Suprapubic skin (tissue), 4 donors: Measurements from ENCODE around the gene GDPD3. TPM values are rescaled to one million over a fixed set of nuclear protein-coding genes. Genes with fewer than 3 reads are reported as not detected.

Experiments used
- DNase-seq, 2 donors: peaks; one replicate each; pipeline ENCODE4 v3.0.0-alpha.2; 2019; ENCODE audit warnings: low spot score in 2 of 2
- H3K27ac ChIP-seq: fragments of 200-600 bp; sonication (generic); one replicate; pipeline ENCODE4 v1.5.1; 2019
- H3K27me3 ChIP-seq: fragments of 200-600 bp; sonication (generic); one replicate; pipeline ENCODE4 v1.5.1; 2019
- H3K36me3 ChIP-seq: fragments of 200-600 bp; sonication (generic); one replicate; pipeline ENCODE4 v1.5.1; 2019
- H3K4me1 ChIP-seq: fragments of 200-600 bp; sonication (generic); one replicate; pipeline ENCODE4 v1.5.1; 2019
- H3K4me3 ChIP-seq: fragments of 200-600 bp; sonication (generic); one replicate; pipeline ENCODE4 v1.5.1; 2019; ENCODE audit warnings: mild to moderate bottlenecking
- H3K9me3 ChIP-seq: fragments of 200-600 bp; sonication (generic); one replicate; pipeline ENCODE4 v1.5.1; 2019
- EP300 ChIP-seq: sonication (generic); formaldehyde crosslinking; IDR thresholded peaks from one replicate; pipeline ENCODE4 v1.6.1; 2017; ENCODE audit warnings: antibody characterized with exemption
- POLR2A ChIP-seq, 2 donors: fragments of 450-650 bp; IDR thresholded peaks; one replicate each; pipeline ENCODE4 v1.6.1; 2017; ENCODE audit warnings: antibody characterized with exemption in 2 of 2, mild to moderate bottlenecking in 2 of 2, moderate library complexity in 2 of 2
- POLR2AphosphoS5 ChIP-seq, 3 donors: sonication (generic); formaldehyde crosslinking; IDR thresholded peaks; one replicate each; pipeline ENCODE4 v1.6.1; 2017; ENCODE audit warnings: antibody characterized with exemption in 3 of 3
- WGBS: methylation state at CpG from one replicate; pipeline ENCODE4 v1.1.5; 2018; 5-methylcytosine and 5-hydroxymethylcytosine counted together
- total RNA-seq, 4 donors: library from RNA; depleted of rRNA; stranded (reverse); fragments of >200 nt; gene quantifications; one replicate each; pipeline ENCODE4 v1.1.0, GENCODE V29; 2016
- TF ChIP-seq, protein P1 (sequence below), 2 donors: fragments of 200-600 bp in 1 of 2; fragments of 450-650 bp in 1 of 2; sonication (generic) in 1 of 2; IDR thresholded peaks; one replicate each; pipeline ENCODE4 v1.5.1; 2016 to 2019; ENCODE audit warnings: antibody characterized with exemption in 2 of 2, mild to moderate bottlenecking in 1 of 2, moderate library complexity in 1 of 2

Gene GDPD3
- total RNA-seq, 4 donors from 2014 or later: 8.7 to 40.0 (median 12.5) TPM

GRCh38 chr16:30065943-30066760 lies 47.2 kb downstream of the GDPD3 start:
- Histone ChIP-seq H3K27me3 (no peaks in the 10 kb centered on the region), H3K9me3 (no peaks in the 10 kb centered on the region), H3K27ac (peak overlapping the region; percentile 98), H3K4me3 (peak overlapping the region; percentile 96), H3K36me3 (peaks cover 36% of the 10 kb centered on the region), H3K4me1 (peaks cover 58% of the 10 kb centered on the region)
- 1% methylated on average over 35 of the region's 44 CpGs for WGBS
- TF ChIP-seq, protein P1, sequence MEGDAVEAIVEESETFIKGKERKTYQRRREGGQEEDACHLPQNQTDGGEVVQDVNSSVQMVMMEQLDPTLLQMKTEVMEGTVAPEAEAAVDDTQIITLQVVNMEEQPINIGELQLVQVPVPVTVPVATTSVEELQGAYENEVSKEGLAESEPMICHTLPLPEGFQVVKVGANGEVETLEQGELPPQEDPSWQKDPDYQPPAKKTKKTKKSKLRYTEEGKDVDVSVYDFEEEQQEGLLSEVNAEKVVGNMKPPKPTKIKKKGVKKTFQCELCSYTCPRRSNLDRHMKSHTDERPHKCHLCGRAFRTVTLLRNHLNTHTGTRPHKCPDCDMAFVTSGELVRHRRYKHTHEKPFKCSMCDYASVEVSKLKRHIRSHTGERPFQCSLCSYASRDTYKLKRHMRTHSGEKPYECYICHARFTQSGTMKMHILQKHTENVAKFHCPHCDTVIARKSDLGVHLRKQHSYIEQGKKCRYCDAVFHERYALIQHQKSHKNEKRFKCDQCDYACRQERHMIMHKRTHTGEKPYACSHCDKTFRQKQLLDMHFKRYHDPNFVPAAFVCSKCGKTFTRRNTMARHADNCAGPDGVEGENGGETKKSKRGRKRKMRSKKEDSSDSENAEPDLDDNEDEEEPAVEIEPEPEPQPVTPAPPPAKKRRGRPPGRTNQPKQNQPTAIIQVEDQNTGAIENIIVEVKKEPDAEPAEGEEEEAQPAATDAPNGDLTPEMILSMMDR (IDR thresholded peaks at IDR 0.05): no peak
- no peak for TF ChIP-seq EP300
- TF ChIP-seq POLR2AphosphoS5 (IDR thresholded peaks at IDR 0.05): peak in 1 of 3 donors; percentile 0
- DNase-seq: no peak

GRCh38 chr16:30065102-30065942 lies 48.0 kb downstream of the GDPD3 start, which contains the start of gene ALDOA:
Gene ALDOA (plus strand): TSS chr16:30065760. CDS start chr16:30066898, 1,138 bp downstream.
- H3K27ac ChIP-seq: peak within 1 kb of the TSS; percentile 98
- TF ChIP-seq POLR2AphosphoS5 (IDR thresholded peaks at IDR 0.05) (peak; percentile 6 to 85 (median 75)), POLR2A (IDR thresholded peaks at IDR 0.05) (peak; percentile 92 to 98)
- TF ChIP-seq, protein P1 (IDR thresholded peaks at IDR 0.05): no peak
- H3K4me3 ChIP-seq: peak within 1 kb of the TSS; percentile 96
- H3K27me3 ChIP-seq: no peaks in the 10 kb centered on the region
- WGBS: 0% methylated on average over 23 of the region's 99 CpGs
- no peaks in the 10 kb centered on the region for H3K9me3 ChIP-seq
- DNase-seq: peak; percentile 98 to 99
- peaks cover 64% of the 10 kb centered on the region for H3K4me1 ChIP-seq
- peaks cover 30% of the 10 kb centered on the region for H3K36me3 ChIP-seq

- Histone ChIP-seq H3K27ac (peak overlapping the region; percentile 98), H3K36me3 (peaks cover 24% of the 10 kb centered on the region), H3K4me1 (peaks cover 58% of the 10 kb centered on the region), H3K9me3 (no peaks in the 10 kb centered on the region), H3K4me3 (peak overlapping the region; percentile 96), H3K27me3 (no peaks in the 10 kb centered on the region)
- DNase-seq: no peak
- TF ChIP-seq POLR2AphosphoS5 (IDR thresholded peaks at IDR 0.05) (no peak), POLR2A (IDR thresholded peaks at IDR 0.05) (no peak), EP300 (no peak)
- WGBS: 3% methylated on average over 10 of the region's 25 CpGs
Observed at GRCh38 chr16:30064729-30065101, 48.6 kb downstream of the GDPD3 start.

GRCh38 chr16:30063893-30064728 lies 49.2 kb downstream of the GDPD3 start:
- H3K27me3 ChIP-seq: no peaks in the 10 kb centered on the region

More at GRCh38 chr16:30063893-30064728, 49.2 kb downstream of the GDPD3 start:
- H3K4me3 ChIP-seq: peak overlapping the region; percentile 96
- peaks cover 52% of the 10 kb centered on the region for H3K4me1 ChIP-seq
- no peaks in the 10 kb centered on the region for H3K9me3 ChIP-seq
- H3K36me3 ChIP-seq: peaks cover 18% of the 10 kb centered on the region
- H3K27ac ChIP-seq: peak overlapping the region; percentile 98
- TF ChIP-seq, protein P1 (IDR thresholded peaks at IDR 0.05): peak in 1 of 2 donors; percentile 28
- TF ChIP-seq EP300 (no peak), POLR2AphosphoS5 (IDR thresholded peaks at IDR 0.05) (no peak)
- no peak for DNase-seq
- WGBS: 0% methylated on average over 13 of the region's 27 CpGs
